GM06990 (cell line): ENCODE data around the gene SLC16A8.

Experiments
- DNase-seq: peaks from one replicate; pipeline ENCODE4 v3.0.0-alpha.2; 2011; ENCODE audit not compliant: insufficient read length; ENCODE audit errors: extremely low read depth
- H3K27me3 ChIP-seq: replicated peaks from 2 replicates; pipeline ENCODE4 v1.6.0; 2011; ENCODE audit warnings: low read length; ENCODE audit not compliant: control insufficient read depth, insufficient read depth
- H3K36me3 ChIP-seq: 2 replicates; pipeline ENCODE4 v1.5.1; 2011; ENCODE audit warnings: low read length; ENCODE audit not compliant: control insufficient read depth, insufficient read depth
- H3K4me3 ChIP-seq: replicated peaks from 2 replicates; pipeline ENCODE4 v1.5.1; 2011; ENCODE audit warnings: low read depth, mild to moderate bottlenecking, control low read depth, low read length
- TF ChIP-seq, protein P1 (sequence below): IDR thresholded peaks from 2 replicates; pipeline ENCODE4 v1.5.1; 2011; ENCODE audit warnings: low read length, control low read depth, mild to moderate bottlenecking, inconsistent platforms; ENCODE audit not compliant: insufficient read depth, poor library complexity, severe bottlenecking

SLC16A8 gene

DNA sequence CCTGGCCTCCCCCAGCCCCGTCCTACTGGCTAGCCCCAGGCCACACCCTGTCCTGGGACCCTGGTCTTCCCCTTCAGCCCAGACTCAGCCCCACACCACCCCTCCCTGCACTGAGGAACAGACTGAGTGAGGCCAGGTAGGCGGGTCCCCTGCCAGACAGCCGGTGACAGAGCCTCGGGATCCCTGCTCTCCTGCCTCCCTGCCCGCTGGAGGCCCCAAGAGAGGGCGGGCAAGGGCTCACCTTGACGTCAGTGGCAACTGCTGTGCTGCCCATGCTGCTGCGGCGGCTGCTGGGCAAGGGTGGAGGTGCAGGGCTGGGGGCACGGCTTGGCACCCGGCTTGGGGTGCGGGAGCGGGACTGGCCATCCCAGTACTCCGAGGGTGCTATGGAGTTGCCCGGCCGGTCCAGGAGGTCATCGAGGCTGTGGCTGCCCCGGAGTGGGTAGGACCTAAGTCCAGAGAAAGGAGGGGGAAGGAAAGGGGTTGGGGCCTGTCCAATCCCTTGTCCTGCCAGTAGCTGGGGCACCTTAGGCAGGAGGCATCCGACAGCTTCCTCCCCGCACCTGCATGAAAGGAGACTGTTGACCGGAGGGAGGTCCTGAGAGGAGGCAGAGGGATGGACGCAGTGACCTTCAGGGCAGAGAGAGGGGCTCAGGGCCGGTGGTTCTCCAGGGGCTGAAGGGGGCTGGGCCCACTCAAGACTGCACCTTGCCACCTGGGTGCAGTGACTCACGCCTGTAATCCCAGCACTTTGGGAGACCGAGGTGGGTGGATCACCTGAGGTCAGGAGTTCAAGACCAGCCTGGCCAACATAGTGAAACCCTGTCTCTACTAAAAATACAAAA, 2.2 kb upstream of the SLC16A8 start:
- TF ChIP-seq, protein P1, sequence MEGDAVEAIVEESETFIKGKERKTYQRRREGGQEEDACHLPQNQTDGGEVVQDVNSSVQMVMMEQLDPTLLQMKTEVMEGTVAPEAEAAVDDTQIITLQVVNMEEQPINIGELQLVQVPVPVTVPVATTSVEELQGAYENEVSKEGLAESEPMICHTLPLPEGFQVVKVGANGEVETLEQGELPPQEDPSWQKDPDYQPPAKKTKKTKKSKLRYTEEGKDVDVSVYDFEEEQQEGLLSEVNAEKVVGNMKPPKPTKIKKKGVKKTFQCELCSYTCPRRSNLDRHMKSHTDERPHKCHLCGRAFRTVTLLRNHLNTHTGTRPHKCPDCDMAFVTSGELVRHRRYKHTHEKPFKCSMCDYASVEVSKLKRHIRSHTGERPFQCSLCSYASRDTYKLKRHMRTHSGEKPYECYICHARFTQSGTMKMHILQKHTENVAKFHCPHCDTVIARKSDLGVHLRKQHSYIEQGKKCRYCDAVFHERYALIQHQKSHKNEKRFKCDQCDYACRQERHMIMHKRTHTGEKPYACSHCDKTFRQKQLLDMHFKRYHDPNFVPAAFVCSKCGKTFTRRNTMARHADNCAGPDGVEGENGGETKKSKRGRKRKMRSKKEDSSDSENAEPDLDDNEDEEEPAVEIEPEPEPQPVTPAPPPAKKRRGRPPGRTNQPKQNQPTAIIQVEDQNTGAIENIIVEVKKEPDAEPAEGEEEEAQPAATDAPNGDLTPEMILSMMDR: no peak

DNA sequence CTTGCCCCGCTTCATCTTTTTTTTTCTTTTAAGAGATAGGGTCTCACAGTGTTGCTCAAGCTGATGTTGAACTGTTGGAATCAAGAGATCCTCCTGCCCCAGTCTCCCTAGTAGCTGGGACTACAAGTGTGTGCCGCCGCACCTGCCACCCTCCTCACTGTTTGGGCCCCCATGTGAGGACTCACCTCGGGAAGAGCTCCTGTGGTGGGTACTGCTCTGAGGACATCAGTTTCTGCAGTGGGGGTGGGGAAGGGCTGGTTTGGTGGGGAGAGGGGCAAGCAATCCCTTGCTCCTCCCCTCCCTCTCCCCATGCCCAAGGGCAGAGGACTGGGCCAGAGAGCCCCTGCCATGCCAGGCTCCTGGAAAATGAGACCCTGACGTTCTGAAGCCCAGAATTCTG, 1.5 kb upstream of the SLC16A8 start:
- TF ChIP-seq, protein P1: no peak
- no peaks in the 10 kb centered on the region; the same call in 1 of the 2 replicates for H3K27me3 ChIP-seq
- no peak for DNase-seq
- no peak overlapping the region for H3K4me3 ChIP-seq
- no peaks in the 10 kb centered on the region for H3K36me3 ChIP-seq

More for the DNA sequence above, 2.2 kb upstream of the SLC16A8 start:
- H3K27me3 ChIP-seq: no peaks in the 10 kb centered on the region; the same call in 1 of the 2 replicates
- H3K36me3 ChIP-seq: no peaks in the 10 kb centered on the region
- H3K4me3 ChIP-seq: no peak overlapping the region
- no peak for DNase-seq

DNA sequence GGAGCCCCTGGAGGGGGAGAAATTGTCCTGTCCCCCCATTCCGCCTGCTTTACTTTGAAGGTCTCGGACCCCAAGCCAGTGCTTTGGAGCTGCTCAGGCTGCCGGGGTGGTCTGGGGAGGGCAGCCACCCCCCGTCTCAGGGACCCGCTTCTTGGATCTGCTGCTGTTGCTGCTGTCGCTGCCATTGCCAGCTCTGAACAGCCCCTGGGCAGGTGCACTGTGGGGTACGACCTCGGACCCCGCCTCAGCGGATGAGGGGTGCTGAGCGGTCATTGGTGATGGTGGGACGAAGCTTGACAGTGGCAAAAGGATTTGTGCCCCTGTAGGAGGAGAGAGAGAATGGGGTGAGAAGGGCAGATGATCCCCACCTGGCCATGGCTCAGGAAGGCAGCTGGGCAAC, 1.1 kb upstream of the SLC16A8 start:
- no peak for DNase-seq
- H3K27me3 ChIP-seq: no peaks in the 10 kb centered on the region; the same call in 1 of the 2 replicates
- TF ChIP-seq, protein P1: no peak
- H3K4me3 ChIP-seq: no peak overlapping the region
- H3K36me3 ChIP-seq: no peaks in the 10 kb centered on the region

DNA sequence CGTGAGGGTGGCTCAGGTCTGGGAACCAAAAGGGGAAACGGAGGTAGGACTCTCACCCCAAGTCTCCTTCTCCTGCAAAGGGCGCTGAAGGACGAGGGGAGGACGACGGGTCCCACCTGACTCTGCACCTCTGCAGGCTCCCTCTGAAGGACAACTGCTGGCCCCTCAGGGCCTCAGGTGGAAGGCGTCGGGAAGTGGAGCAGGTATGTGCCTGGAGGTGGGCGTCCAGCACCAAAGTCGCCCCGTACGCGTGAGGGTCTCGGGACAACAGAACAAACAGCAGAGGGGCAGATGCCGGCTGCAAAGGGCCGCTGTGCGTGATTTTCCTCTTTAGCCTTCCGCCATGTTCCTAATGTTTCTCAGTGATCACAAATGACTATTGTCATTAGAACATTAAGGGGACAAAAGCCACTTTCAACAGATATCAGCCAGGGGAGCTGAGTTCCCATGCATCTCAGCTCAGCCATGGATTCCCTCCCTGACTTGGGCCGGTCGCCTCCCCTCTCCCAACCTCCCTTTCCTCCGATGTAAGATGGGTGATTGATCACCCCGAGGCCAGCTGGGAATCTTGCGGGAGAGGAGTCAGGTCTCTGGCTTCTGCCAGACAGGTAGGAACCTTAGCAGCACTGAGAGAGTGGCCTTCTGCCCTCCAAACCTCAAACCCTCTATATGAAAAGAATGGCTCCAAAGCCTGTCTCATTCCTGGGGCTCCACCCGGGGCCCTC, 836 bp downstream of the SLC16A8 start:
- TF ChIP-seq, protein P1: no peak
- H3K27me3 ChIP-seq: no peaks in the 10 kb centered on the region; the same call in 1 of the 2 replicates
- DNase-seq: no peak
- H3K36me3 ChIP-seq: no peaks in the 10 kb centered on the region
- no peak overlapping the region for H3K4me3 ChIP-seq

DNA sequence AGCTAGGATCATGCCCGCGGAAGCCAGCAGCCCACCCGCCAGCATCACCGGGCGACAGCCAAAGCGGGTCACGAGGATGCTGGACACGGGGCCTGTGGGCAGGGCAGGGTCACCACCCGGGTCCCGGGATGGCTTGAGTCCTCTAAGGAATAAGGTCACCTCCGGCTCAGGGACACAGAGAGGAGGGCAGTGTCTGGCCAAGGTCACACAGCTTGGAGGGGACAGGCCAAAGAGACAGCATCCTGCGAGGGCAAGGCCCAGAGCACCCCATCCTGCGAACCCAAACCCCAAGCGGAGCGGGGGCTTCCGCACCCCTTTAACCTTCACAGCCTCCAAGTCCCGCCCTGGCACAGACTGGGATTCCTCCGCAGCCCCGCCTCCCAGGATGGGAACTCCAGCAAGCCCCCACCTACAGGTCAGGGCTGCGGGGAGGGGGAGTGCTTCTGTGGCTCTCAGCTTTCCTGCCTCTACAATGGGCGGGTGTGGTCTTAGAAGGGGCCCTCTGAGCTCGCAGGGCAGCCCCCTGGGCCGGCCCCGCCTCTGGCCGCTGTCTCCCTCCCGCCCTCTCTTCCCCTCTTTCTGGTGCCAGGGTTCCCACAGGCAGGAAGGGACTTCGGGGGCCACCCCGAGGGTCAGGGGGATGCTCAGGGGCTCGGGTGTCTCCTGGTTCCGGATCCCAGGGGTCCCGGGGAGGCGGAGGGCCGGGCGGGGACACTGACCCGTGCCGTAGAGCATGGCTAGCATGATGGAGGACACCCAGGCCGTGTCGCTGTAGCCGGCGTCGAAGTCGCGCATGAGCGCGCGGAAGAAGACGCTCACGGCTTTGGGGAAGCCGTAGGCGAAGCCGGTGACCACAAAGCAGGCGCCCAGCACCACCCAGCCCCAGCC, 1.8 kb downstream of the SLC16A8 start:
- H3K36me3 ChIP-seq: no peaks in the 10 kb centered on the region
- TF ChIP-seq, protein P1: no peak
- DNase-seq: no peak
- H3K27me3 ChIP-seq: no peaks in the 10 kb centered on the region; the same call in 1 of the 2 replicates
- H3K4me3 ChIP-seq: no peak overlapping the region
